OCI-LY7 (cell line): Measurements from ENCODE around the gene KIT.

ENCODE experiments used
- EZH2phosphoT487 ChIP-seq: fragments of 200-600 bp; sonication (generic); IDR thresholded peaks from 2 replicates; pipeline ENCODE4 v1.6.1; 2018; ENCODE audit warnings: low read depth, borderline replicate concordance, mild to moderate bottlenecking, mixed run types, antibody characterized with exemption, low read length, moderate library complexity, mixed read lengths
- TF ChIP-seq, protein P1 (sequence below): fragments of 200-600 bp; sonication (generic); conservative IDR thresholded peaks from 2 replicates; pipeline ENCODE4 v1.5.1; 2014; ENCODE audit warnings: mild to moderate bottlenecking, antibody characterized with exemption, low read length, moderate library complexity, mixed read lengths

DNA sequence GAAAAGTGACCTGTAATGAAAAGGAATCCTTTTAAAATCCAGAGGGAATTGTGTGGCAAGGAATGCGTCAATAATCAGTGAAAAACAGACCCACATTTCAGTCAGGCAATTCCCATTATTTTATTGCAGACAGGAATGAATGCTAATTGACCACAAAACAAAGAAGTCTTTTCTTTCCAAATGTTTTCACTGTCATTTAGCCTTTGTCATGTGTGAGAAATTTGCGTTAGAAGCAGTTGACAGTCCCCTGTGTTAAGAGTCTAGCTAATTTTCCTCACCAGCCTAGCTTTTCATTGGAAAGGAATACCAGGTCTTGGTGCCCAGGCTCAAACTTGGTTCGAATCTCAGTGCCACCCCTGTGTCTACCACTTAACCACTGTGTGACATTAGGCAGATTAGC, 83.4 kb downstream of the KIT start:
- TF ChIP-seq, protein P1, sequence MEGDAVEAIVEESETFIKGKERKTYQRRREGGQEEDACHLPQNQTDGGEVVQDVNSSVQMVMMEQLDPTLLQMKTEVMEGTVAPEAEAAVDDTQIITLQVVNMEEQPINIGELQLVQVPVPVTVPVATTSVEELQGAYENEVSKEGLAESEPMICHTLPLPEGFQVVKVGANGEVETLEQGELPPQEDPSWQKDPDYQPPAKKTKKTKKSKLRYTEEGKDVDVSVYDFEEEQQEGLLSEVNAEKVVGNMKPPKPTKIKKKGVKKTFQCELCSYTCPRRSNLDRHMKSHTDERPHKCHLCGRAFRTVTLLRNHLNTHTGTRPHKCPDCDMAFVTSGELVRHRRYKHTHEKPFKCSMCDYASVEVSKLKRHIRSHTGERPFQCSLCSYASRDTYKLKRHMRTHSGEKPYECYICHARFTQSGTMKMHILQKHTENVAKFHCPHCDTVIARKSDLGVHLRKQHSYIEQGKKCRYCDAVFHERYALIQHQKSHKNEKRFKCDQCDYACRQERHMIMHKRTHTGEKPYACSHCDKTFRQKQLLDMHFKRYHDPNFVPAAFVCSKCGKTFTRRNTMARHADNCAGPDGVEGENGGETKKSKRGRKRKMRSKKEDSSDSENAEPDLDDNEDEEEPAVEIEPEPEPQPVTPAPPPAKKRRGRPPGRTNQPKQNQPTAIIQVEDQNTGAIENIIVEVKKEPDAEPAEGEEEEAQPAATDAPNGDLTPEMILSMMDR = no peak
- TF ChIP-seq EZH2phosphoT487 = no peak
